HUDEP-2 (cell line): Measurements from ENCODE around the gene ASCC3.
A peak's percentile ranks its signal among the peaks of the same experiment; 100 is the strongest.
"Not testable (repeated sequence)": the region's sequence is repeated elsewhere in the genome, so short reads cannot be mapped to it uniquely, and the experiment has no call there.

Experiments used
- DNase-seq, 76 experiments: peaks; one replicate each; lab custom pipeline; 2025; ENCODE audit not compliant: unreplicated experiment in 76 of 76; lab: John Stamatoyannopoulos, UW

Gene ASCC3

DNA sequence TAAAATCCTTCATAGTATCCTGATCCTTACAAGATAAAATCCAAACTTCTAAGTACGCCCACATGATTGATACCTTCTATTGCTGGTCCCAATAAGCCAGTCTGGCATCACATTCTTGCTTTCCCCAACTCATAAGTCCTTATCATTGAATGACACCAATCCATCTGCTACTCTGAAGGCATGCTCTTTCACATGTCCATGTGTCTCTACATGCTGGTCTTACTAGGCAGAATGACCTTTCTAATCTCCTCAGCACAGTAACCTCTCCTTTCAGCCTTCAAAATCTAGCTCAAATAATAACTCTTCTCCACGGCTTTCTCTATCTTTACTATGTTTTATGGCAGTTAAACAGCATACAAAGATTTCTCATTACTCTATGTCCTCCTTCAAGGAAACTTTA lies 71.1 kb downstream of the ASCC3 start:
- DNase-seq: peak in 20 of 76 experiments; percentile 5 to 54 (median 29)

- no peak for DNase-seq
These were observed 71.8 kb downstream of the ASCC3 start for GRCh38 chr6:100809346-100809745.

DNA sequence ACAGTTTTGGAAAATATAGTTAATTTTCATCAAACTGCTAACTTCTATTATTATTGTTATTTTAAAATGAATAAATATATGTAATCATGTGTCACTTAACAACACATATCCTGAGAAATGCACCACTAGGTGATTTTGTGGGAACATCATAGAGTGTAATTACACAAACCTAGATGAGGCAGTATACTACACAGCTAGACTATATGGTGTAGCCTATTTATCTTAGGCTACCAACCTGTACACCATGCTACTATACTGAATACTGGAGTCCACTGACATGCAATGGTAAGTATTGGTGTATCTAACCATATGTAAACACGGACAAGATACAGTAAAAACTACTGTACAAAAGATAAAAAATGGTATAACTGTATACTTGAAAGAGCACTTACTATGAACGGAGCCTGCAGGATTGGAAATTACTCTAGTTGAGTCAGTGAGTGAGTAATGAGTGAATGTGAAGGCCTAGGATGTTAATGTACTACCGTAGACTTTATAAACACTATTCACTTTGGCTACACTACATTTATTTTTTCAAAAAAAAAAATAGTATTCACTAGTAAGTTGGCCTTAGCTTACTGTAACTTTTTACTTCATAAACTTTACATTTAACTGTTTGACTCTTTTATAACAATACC lies 72.4 kb downstream of the ASCC3 start:
- DNase-seq: no peak

DNA sequence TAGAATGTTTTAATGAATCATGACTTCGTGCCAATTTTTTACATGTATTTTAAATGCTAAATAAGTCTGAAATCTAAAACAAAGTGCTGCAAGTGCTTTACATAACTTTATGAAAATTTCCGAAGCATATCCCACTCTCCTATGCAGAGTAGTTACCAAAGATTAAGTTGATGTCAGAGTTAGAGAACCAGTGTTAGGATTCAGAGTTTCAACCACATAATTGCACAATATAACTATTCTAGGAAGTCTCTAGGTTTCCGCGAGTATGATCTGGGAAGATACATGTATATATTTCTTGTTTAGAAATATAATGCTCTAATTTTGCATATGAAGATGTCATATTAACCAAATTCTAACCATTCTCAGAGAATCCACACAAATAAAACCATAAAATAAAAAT lies 74.8 kb downstream of the ASCC3 start:
- DNase-seq: no peak

DNA sequence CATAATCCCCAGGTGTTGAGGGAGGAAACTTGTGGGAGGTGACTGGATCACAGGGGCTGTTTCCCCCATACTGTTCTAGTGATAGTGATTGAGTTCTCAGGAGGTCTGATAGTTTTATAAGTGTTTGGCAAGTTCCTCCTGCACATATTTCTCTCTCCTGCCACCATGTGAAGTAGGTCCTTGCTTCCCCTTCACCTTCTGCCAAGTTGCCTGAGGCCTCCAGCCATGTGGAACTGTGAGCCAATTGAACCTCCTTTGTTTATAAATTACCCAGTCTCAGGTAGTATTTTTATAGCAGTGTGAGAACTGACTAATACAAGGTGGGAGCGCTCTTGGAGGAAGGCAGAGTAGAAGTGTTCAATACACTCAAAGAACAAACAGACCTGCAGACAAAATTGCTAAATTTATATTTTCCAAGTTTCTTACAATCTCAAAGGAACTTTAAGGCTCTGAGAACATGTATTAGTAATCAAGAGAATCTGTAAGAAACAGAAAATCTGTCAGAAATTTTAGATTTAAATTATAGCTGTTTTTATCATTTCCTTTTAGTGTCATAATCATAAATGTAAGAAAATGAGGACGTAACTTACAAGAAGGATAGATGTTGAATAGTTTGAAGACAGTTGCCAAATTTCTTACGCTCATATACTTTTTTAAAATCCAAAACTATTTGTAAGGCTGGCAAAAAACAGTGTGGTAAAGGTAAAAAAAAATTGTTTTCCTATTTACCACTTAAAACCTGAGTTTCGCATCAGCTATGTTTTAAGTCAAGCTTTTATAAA lies 77.7 kb downstream of the ASCC3 start:
- DNase-seq: no peak

DNA sequence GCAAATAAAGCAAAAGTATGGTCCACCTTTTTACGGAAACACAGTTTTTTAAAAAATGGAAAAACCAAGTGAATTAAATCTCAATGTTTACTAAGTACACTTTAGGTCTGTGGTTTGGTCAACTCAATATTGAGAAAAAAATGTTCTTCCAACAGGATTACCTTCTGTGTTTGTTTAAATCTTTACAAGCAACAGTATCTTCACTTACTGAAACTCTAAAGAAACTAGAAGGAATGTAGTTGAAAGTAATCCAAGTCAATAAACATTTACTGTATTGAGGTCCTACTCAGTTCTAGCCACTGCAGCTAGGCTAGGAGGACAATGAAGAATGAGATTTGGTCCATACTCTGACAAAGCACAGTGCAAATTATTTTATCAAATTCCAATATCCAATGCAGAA lies 80.1 kb downstream of the ASCC3 start:
- no peak for DNase-seq

DNA sequence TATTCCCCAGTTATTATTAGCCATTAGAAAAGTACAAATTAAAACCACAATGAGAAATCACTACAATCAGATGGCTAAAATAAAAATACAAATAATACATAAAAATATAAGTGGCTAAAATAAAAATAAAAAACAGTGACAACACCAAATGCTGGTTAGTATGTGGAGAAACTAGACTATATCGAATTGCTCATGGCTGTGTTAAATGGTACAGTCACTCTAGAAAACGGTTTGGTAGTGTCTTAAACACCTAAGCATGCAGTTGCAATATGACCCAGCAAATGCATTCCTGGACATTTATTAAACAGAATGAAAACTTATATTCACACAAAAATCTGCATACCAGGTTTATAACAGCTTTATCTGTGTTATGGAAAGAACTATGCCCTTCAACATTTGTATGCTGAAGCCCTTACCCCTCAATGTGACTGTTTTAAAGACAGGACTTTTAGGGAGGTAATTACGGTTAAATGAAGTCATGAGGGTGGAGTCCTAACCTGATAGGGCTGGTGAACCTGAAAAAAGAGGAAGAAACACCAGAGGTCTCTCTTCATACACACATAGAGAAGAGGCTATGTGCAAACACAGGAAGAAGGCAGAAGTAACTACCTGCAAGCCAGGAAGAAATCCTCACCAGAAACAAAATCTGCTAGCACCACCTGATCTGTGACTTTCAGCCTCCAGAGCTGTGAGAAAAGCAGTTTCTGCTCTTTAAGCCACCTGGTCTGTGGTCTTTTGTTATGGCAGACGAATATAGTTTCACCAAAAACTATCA lies 84.9 kb downstream of the ASCC3 start:
- peak in 10 of 76 experiments; percentile 8 to 44 (median 15) for DNase-seq

DNA sequence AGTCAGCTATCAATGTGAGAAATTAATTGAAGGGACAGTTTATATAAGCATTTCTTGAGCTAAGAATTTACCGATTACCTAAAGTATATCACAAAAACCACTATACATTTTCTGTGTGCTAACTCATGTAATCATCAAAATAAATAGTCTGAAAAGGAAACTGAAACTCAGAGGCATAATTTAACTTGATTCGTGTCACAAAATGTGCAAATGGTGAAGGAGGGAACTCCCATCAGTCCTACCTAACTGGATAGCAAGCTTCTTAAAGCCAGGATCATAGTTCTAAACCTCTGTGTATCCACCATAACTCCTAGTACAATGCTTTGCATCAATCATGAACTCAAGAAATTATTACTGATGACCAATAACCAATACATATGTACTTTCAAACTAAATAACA lies 91.0 kb downstream of the ASCC3 start:
- DNase-seq: no peak

DNA sequence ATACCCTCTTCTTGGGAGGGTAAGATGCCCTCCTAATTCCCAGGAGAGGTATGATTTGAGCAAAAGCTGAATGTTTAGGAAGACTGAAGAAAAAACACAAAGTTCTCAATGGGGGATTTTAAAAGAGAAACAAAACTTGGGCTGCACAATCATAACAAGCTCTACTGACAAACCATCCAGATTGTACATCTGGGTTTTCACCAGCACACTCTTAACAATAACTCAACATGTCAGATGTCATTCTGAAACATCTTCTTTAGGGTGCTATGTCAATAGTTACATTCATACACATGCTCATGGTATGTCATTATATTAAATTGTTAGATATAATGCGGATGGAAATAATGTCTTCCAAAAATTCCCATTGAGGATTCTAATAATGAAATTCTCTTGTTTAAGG lies 95.1 kb downstream of the ASCC3 start:
- no peak for DNase-seq

- DNase-seq: no peak
These were observed 100.5 kb downstream of the ASCC3 start for GRCh38 chr6:100780648-100781047.

GRCh38 chr6:100775667-100776066 lies 105.5 kb downstream of the ASCC3 start:
- no peak for DNase-seq

DNA sequence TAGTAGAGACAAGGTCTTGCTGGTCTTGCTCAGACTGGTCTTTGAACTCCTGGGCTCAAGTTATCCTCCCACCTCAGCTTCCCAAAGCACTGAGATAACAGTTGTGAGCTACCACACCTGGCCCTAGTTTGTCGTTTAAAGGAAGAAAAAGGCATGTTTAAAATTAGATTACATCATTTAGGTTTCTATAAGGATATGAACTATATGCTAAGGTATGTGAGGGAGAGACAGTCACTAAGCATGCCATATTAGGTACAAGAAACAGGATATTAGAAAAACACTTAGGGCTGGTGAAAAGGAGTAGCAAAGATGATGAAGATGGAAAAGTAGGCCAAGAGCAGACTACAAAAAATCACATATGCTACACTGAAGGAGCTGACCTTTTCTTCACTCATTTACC lies 106.4 kb downstream of the ASCC3 start:
- no peak for DNase-seq

GRCh38 chr6:100768816-100769351 lies 112.2 kb downstream of the ASCC3 start:
- no peak for DNase-seq

DNA sequence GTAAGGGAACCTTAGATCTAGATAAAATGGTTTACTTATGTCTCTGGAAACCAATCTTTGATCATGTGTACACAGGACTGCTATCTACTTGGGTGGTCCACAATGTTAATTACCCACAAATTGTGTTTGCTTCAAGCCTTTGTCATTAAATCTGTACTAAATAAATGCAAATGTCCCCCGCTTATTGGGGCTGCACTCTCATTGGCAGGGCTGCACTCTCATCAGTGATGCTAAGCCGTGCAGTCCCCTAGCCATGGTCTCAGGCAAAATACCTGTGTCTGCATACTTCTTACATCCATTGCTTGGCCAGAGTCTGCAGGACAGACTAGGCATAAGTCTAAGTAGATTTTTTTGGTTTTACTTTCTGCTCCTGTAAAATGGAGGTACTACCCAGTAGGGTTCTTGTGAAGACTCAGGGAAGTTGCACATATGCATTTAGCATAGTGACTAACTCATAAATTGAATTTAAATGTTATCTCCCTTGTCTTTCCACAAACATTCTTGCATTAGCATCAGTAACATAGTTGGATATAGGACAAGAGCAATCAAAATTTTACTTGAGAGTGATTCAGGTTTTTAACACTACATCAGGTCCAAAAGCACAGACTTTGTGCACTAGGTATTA lies 117.4 kb downstream of the ASCC3 start:
- DNase-seq: no peak

GRCh38 chr6:100761841-100762240 lies 119.3 kb downstream of the ASCC3 start:
- DNase-seq: no peak

DNA sequence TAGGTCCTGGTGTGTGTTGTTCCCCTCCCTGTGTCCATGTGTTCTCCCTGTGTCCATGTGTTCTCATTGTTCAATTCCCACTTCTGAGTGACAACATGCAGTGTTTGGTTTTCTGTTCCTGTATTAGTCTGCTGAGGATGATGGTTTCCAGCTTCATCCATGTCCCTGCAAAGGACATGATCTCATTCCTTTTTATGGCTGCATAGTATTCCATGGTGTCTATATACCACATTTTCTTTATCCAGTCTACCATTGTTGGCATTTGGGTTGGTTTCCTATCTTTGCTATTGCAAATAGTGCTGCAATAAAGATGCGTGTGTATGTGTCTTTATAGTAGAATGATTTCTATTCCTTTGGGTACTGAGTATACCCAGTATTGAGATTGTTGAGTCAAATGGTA lies 122.7 kb downstream of the ASCC3 start:
- DNase-seq: not testable (repeated sequence)

DNA sequence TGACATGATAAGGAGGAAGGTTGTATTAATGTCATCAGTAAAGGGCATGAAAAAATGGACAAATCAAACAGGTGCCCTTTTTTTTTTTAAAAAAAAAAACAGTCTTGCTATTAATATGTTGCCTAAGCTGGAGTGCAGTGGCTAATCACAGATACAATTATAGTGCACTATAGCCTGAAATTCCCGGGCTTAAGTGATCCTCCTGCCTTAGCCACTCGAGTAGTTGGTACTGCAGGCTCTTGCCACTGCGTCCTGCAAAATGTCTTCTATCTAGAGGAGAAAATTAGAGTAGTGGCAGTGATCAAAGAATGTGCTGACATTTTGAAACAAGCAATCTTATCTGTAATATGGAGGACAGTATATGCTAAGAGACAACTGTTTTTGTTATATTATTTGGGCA lies 127.7 kb downstream of the ASCC3 start:
- DNase-seq: no peak

DNA sequence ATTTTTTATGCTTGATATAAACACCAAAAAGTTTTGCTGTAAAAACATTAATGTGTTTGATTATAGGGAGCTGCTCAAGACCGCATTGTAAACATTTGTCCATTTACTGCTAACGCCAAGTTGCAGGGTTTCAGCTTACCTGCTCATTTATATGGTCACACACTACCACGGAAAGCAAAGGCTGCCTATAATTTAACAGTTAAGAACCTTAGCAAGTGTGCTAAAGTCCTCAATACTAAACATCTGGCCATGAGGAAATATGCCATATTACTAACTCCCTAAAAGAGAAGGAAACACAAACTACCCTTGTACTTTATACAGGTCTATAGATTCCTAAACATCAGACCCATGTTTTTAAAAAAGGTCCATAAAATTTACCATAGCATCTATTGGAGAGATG lies 129.5 kb downstream of the ASCC3 start:
- DNase-seq: no peak

DNA sequence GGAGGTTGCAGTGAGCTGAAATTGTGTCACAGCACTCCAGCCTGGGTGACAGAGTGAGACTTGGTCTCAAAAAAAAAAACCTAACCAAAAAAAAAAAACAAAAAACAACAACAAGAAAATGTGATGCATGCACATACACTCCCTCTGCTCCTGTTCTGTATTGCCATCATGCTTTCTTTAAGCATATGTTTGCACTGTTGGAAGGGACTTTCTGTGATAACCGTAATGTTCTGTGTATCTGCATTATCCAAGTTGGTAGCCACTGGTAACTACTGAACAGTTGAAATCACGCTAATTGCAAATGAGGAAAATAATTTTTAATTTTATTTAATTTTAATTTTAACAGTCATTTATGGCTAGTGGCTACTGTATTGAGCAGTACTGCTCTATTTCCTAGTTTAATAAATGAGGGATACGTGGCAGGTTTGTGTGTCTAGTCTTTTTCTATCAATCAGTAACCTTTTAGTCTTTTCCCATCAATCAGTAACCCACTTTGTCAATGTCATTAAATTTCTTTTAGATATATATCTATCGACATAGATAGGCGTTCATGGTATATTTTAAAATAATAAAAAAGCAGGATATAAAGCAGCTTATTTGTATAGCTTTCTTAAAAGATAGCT lies 135.6 kb downstream of the ASCC3 start:
- no peak for DNase-seq

DNA sequence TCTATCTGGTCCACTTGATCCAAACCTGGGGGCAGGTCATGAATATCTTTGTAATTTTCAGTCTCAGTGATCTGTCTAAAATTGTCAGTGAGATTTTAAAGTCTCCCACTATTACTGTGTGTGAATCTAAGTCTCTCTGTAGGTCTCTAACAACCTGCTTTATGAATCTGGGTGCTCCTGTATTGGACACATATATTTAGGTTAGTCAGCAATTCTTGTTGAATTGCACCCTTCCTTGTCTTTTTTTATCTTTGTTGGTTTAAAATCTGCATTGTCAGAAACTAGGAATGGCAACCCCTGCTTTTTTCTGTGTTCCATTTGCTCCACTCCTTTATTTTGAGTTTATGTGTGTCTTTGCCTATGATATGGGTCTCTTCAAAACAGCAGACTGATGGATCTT lies 140.7 kb downstream of the ASCC3 start:
- no peak for DNase-seq
